GM18873 (cell line): ENCODE measurements around the gene VSTM2B.

Source experiments
- ATAC-seq: cut with Tn5 transposase; IDR thresholded peaks from one replicate; pipeline ENCODE4 v1.9.1; 2021; ENCODE audit warnings: mild to moderate bottlenecking, moderate library complexity, moderate number of reproducible peaks; ENCODE audit not compliant: unreplicated experiment, low FRiP score

VSTM2B gene

DNA sequence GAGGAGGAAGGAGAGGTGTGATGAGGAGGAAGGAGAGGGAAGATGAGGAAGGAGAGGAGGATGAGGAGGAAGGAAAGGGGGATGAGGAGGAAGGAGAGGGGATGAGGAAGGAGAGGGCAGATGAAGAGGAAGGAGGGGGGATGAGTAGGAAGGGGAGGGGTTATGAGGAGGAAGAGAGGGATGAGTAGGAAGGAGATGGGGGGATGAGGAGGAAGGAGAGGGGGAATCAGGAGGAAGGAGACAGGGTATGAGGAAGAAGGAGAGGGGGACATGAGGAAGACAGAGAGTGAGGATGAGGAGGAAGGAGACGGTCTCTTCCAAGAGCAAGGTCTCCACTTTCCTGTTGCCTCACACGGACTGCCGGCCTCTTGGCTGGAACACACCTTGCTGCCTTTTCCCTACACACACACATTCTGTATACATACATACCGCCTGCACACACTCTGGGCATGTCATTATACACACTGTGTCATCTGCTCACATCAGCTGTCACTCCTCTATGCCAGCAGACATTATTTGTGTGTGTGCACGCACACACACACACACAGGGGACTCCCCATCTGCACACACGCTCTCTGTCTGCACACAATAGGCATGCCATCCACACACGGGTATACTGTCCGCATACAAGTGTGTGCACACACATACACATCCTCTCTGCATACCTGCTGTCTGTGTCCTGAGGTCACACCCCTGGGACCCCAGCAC, 11.1 kb upstream of the VSTM2B start:
- ATAC-seq: no peak

DNA sequence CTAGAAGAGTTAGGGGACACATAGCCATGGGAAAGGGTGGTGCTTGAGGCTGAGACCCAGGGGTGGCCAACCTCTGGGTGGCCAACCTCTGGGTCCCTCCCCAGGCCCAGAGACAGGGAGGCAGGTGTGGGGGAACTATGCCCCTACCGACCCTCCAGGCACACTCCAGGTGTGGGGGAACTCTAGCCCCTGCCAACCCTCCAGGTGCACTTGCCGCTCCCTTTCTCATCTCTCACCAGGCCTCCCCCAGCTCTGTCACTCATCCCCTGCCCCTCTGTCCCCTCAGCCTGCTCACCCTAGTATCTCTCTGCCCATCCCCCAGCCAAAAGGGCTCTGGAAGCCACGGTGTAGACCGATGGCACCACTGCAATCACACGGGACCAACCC, 10.6 kb upstream of the VSTM2B start:
- no peak for ATAC-seq

DNA sequence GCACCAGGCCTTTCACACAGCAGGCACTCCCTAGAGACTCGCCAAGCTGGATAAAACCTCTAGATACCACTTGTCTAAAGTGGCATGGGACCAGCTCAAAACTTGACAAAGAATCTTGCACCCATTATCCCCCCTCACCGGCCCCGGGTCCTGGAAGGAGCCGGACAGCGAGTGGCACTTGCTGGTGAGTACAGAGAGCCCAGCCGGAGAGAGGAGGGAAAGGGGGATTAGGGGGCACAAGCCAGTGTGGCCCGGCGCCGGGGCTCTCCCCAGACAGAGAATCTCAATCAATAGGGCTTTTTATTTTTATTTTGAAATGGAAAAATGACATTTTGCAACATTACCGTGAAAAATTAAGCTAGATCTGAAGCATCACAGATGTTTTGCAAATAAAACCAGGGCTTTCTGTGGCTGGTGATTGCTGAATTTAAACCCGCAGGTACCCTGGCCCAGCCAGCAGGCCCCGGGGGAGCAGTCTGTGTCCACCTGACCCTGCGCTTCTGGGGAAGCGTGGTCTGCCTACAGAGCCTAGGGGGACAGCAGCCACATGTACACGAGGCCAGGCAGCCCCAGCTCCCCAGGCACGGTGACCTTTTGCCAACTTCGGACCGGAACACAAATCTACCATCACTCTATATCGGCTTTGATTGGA, 10.0 kb upstream of the VSTM2B start:
- ATAC-seq: no peak

DNA sequence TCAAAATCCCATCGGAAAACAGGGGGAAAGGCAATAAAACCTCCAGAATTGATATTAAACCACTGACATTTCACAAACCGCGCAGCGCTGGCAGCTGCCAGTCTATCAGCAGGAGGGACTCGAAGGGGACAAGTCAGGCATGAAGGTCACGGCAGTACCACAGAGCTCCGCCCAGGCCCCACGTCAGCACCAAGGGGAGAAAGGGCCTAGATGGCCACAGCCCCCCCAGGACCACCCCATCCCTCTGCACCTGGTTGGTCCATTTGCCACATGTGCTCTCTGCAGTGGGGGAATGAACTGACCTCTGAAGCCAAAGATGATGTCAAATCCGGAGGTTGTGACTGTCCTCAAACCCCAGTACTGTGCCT, 9.5 kb upstream of the VSTM2B start:
- no peak for ATAC-seq

DNA sequence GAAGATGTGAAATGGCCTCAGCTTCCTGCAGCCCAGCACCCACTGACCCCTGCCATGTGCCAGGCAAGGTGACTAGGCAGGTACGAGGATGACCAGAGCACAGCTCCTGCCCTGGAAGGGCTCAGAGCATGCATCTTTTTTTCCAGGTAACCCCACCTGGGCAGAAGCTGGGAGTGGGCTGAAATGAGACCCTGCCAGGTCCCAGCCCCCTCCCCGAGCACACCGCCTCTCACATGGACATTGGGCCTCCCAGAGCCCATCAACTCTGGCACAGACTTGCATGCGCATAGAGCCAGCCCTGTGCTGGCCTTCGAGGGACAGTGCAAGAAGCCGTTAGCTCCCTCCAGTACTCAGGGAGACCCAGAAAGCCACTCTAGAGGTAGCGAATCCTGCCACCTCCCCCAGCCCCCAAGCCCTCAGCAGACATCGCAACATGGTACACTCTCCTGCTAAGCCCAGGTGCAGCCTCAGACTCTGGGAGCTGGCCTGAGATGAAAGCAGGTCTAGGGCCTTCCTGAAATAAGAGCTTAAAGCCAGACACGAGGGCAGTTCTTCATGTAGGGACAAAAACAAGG, 8.9 kb upstream of the VSTM2B start:
- ATAC-seq: no peak

DNA sequence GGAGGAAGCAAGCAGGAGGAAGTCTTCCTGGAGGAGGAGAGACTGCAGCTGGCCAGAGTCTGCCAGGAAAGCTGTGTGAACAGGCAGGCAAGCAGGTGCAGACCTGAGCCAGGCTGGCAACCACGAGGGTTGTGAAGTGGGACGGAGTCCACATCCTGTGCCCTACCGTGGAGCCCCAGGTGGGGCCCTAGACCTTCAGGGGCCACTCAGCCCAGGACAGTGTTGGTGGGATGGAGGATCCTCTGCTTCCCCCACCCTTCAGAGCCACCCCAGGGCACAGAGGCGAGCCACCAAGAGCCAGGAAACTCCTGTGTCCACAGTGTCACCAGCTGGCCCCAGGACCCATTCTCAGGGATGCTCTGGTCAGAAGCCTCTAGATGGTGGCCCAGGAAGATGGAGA, 8.4 kb upstream of the VSTM2B start:
- ATAC-seq: no peak

DNA sequence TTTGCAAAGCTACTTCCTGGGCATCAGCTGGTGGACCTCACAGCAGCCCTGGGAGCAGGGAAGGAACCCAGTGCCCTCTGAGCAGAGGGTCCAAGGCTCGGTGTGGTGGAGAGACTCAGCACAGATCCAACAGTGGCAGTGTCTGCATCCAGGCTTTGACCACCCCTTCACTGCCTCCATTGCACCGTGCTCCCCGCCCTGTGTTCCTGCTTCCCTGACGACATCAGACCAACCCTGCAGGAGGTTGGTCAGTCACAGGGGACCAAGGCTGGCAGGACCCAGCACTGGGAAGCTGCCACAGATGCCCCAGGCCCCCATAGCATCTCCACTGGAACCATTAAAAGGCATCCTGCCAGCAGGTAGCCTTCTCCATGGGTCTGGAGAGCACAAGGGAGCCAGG, 7.8 kb upstream of the VSTM2B start:
- ATAC-seq: no peak

DNA sequence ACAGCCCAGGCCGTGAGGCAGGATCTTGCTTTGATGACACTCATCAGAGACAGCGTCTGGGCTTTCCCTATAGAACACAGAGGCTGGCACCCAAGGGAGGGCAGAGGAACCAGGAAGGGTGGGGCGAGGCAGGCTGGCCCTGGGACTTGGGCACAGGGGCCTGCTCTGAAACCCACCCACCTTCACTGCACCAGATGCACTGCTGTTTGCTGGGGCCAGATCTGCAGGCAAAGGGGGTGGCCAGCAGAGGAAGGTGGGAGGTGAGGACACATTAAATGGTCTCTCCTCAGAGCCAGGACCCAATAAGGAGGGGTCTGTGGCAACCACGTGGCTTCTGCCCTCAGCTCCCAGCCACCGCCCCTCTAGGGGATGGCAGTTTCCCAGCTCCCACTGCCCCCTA, 6.6 kb upstream of the VSTM2B start:
- no peak for ATAC-seq

DNA sequence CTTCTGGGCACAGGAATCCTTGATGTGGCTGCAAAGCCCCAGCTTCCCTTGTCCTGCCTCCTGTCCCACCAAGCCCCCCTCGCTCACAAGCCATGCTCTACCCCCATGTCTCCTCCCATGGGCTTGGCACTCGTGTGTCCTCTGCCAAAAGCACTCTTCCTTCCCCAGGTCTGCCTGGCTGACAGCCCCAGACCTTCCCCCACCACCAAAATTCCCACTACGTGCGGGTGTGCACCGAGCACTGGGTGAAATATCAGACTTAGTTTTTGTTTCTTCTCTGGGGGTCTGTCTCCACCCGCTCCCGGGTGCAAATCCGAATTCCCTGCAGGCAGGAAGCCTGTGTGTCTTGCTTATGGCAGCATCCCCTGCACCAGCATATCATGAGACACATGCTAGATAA, 5.9 kb upstream of the VSTM2B start:
- no peak for ATAC-seq

DNA sequence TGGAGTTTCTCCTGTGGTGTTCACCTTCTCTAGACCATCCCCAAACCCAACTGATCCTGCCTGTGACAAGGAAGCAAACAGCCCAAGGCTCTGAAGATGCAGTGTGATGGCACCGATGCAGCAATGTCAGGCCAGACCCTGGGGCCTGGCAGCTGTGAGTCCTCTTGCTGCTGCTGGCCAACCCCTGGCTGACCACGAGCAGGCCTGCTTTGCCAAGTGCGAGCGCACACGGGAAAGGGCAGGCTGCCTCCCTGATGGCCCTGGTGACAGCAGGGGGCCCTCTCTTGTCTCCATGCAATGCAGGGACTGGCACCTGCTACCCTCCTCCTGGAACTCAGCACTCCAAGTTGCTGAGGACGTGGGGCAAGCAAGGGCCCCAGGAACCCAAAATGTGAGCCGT, 5.4 kb upstream of the VSTM2B start:
- ATAC-seq: no peak

DNA sequence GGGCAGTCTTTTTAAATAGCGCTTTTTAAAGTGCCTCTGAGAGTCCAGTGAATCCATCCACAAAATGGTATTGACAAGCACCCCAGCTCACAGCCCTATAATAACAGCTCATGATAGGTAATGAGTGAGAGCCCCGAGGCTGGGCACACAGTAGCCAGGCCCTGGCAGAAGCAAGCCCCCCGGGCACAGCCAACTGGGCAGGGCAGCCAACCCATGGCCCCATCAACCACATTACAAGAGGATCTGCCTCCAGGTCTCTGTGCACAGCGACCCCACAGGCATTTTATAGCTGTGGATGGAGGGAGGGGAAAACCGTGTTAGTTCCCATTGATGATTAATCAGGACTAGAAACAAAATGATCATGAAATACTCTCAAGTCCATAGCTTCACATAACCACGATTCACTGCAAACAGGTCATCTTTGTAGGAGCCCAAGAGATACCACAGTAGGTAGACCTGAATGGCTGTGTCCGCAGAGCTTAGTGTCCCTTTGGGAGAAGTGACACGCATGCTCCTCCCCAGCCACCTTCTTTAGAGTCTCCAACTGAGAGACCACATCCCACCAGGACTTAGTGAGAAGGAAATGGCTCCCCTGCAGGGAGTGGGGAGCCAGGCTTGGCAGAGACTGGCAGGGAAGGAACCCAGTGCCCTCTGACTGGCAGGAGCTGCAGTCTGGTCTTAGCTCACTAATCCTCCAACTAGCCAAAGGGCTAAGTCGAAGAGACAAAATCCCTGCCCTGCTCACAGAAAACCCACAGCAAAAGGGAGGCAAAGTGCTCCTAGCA, 4.3 kb upstream of the VSTM2B start:
- no peak for ATAC-seq

DNA sequence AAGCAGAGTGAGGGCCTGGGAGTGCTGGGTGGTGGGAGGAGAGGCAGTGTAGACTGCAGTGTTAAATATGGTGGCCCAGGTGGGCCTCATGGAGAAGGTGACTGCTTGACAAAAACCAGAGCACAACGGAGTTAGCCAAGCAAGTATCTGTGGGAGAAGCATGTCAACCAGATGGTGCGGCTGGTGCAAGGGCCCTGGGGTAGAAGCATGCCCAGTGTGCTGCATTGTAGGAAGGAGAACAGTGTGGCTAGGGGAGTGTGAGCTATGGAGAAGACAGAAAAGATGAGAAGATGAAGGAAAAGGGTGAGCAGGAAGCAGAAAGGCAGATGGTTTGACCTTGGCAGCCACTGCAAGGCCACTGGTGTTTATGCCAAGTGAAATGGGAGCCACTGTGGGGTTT, 2.2 kb upstream of the VSTM2B start:
- no peak for ATAC-seq

DNA sequence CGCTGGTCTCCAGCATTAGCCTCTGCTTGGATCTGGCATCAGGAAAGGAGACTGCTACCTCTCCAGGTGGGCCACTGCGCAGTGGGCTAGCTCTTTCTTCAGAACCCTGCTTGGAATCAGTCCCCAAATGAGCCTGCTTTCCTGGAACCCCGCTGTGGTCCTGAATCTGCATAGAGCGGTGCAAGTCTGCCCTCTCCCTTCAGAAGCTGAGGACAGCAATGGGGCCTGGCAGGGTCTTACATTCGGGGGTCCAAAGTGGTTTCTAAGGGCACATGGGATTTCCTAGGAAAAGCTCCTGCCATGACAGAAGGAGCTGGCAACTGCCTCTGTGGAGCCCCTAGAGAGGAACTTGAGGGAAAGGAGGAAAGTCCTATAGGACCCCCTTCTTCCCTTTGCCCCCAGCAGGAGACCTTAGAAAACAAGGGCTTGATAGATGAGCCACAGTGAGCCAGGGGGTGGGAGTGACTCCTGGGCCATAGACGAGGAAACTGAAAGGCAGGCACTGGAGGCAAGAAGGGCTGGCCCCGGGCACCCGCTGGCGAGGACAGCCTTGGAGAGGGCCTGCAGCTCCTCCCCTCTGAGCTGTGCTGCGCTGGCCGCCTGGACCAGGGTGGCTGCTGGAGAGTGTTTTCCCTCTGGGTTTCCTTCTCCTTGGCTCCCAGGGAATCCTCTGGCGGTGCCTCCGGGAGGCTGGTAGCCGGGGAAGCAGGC, 1.4 kb upstream of the VSTM2B start:
- ATAC-seq: no peak

DNA sequence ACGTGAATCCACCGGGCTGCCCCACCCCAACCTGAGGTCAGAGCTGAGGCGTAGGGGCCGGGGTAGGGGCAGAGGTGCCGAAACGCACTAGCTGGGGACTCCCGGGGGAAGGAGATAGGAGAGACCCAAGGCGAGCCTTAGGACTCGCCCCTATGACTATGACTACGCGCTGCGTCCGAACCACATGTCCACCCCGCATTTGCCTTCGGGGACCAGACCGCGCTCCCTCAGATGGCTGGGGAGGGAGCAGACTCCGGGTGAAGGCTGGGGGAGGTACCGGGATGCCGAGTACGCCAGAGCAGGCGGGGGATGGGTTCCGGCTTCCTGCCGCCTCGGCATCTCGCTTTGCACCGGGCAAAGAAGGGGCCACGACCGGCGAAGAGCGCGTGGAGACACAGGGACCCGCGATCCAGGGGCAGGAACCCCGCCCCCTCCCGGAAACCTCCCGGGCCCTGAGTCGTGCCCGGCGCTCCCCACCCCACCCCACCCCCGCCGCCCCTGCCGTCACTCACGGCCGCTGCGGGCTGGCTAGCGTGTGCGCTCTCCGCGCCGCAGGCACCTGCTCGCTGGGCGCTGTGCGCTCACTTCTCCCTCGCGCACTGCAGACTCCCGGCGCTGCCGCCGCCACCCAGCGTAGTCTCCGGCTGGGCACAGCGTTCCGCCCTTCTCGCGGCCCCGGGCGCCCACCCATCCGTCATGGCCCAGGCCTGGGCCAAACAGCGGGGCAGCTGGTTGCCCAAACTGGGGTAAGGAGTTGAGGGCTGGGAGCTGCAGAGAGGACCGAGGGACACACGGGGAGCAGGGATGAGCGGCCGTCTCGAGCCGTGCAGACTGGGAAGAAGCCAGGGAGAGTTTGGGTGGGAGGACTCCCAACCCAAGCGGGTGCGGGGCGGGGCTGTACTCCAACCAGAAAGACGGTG, 622 bp upstream of the VSTM2B start:
- ATAC-seq: no peak

DNA sequence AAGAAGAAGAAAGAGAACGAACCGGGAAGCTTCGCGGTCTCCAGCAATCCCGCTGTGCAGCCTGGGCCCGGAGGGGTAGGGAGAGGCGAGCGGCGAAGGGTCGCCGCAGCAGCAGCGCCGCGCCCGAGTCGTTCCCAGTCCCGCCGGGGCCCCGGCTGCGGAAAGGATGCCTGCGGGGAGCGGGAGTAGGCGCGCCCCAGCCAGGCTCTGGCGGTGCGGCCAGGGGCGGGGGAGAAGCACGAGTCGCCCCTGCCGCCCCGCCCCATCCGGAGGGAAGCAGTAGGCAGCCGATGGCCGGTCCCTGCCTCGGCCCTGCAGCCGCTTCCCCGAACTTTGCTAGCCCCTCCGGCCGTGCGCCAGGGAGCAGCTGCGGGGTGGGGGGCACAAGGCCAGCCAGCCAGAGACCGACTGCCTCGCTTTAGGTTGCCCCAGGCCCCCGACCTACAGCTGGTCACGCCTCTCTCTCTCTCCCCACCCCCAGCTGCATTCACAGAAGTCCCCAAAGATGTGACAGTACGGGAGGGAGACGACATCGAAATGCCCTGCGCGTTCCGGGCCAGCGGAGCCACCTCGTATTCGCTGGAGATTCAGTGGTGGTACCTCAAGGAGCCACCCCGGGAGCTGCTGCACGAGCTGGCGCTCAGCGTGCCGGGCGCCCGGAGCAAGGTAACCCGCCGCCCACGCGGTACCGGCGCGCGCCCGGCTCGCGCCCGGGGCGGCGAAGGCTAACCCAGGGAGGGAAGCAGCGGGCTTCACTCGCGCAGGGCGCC, 1.1 kb downstream of the VSTM2B start:
- ATAC-seq: no peak

DNA sequence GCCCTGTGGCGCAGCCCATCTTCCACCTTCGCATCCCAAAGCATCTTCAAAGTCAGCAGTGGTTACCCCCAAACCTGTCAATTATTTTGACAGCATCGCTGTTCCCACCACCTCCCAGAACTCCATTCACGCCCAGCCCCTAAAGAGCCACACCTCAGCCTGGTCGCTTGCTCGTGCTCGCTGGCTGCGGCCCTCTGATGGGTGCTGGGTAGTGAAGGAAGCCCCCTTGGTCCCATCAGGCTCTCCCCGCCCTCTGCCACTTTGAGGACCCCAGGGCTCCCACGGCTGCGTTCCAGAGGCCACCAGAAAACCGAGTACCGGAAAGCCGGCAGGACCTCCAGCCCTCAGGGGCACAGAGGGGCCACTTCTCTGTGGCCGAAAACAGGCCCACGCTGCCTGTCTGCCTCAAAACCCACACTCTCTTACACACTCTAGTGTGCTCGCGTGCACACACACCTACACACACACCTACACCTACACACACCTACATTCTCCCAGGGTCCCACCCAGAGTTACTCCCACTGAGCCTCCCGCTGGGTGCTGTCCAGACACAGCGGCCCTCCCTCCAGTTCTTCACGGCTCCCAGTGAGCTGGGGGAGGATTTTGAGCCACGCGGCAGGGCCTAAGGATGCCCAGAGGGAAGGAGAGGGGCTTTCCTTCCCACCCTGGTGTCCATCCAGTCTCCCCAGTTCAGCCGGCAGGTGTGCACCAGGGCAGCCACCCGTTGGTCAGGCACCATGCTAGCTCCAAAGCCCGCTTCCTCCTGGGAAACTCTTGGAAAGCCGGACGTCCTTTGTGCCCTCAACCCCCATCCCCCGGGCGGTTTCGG, 1.9 kb downstream of the VSTM2B start:
- ATAC-seq: no peak

DNA sequence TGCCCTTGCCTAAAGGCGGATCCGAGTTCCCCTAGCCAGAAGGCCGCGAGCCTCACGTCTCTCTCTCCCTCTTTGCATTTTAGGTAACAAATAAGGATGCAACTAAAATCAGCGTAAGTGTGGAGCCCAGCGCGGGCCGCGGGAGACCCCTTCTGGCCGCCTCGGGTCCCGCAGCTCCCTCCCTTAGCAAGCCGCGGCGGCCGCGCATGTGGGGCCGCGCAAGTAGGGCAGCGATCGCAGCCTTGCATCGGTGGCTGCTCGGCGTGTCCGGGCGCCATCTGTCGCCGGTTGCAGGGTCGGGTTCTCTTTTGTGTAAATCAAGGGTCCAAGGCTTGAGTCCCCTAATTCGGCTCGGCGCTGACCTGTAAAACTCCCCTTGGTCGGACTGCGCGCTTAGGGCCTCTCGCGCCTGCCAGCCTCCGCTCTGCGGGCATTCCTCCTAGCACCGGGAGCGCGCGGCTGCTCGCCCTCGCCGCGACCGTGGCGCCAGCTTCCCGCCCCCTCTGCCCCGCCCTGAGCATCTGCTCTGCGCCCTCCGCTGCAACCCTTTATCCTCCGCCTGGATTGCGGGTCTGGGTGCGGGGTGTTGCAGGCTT, 2.7 kb downstream of the VSTM2B start:
- ATAC-seq: no peak
